Endodermal cell (in vitro differentiated cells): Measurements from ENCODE around the gene CENPP. TPM values are rescaled to one million over a fixed set of nuclear protein-coding genes. Genes with fewer than 3 reads are reported as not detected.

Source experiments
- DNase-seq: peaks from one replicate; pipeline ENCODE4 v3.0.0-alpha.2; 2017
- H3K27ac ChIP-seq: 2 replicates; pipeline ENCODE4 v1.5.1; 2013; ENCODE audit warnings: mild to moderate bottlenecking, low read depth, low read length, moderate library complexity
- H3K27me3 ChIP-seq: 2 replicates; pipeline ENCODE4 v1.6.1; 2013; ENCODE audit warnings: mild to moderate bottlenecking, low read length, moderate library complexity; ENCODE audit not compliant: insufficient read depth, control insufficient read depth, poor library complexity, severe bottlenecking
- H3K36me3 ChIP-seq: 2 replicates; pipeline ENCODE4 v1.7.0; 2013; ENCODE audit warnings: mild to moderate bottlenecking, low read length, moderate library complexity; ENCODE audit not compliant: control insufficient read depth, insufficient read depth
- H3K4me1 ChIP-seq: one replicate; pipeline ENCODE4 v1.7.0; 2013; ENCODE audit warnings: low read length; ENCODE audit not compliant: control insufficient read depth, insufficient read depth
- H3K4me3 ChIP-seq: 2 replicates; pipeline ENCODE4 v1.5.1; 2013; ENCODE audit warnings: mild to moderate bottlenecking, low read length, moderate library complexity
- H3K9ac ChIP-seq: 2 replicates; pipeline ENCODE4 v1.6.1; 2013; ENCODE audit warnings: mild to moderate bottlenecking, low read length, moderate library complexity; ENCODE audit not compliant: poor library complexity, severe bottlenecking; ENCODE audit errors: extremely low read depth
- H3K9me3 ChIP-seq: 2 replicates; pipeline ENCODE4 v1.6.1; 2013; ENCODE audit warnings: mild to moderate bottlenecking, low read length, moderate library complexity; ENCODE audit not compliant: control insufficient read depth
- H3K27ac Mint-ChIP-seq: 2 replicates; pipeline ENCODE4 v1.8.0; 2020; ENCODE audit warnings: mixed read lengths
- H3K27me3 Mint-ChIP-seq: 2 replicates; pipeline ENCODE4 v1.8.0; 2021; ENCODE audit warnings: mild to moderate bottlenecking, mixed read lengths; ENCODE audit not compliant: insufficient read depth
- H3K36me3 Mint-ChIP-seq: 2 replicates; pipeline ENCODE4 v1.8.0; 2020; ENCODE audit warnings: low read depth, mixed read lengths
- H3K4me1 Mint-ChIP-seq: 2 replicates; pipeline ENCODE4 v1.8.0; 2020; ENCODE audit warnings: mixed read lengths
- H3K4me3 Mint-ChIP-seq: 2 replicates; pipeline ENCODE4 v1.8.0; 2020; ENCODE audit warnings: mild to moderate bottlenecking, moderate library complexity, mixed read lengths
- H3K9me3 Mint-ChIP-seq: 2 replicates; pipeline ENCODE4 v1.8.0; 2020; ENCODE audit warnings: mild to moderate bottlenecking, mixed read lengths
- WGBS, 2 experiments: methylation state at CpG; one replicate each; pipeline versions ENCODE4 v1.1.5 to v1.1.7; 2013; ENCODE audit warnings: missing lambda C conversion rate in 2 of 2, mixed read lengths in 1 of 2; ENCODE audit not compliant: insufficient coverage in 1 of 2, insufficient read length in 1 of 2; 5-methylcytosine and 5-hydroxymethylcytosine counted together
- total RNA-seq, 2 donors: library from RNA; stranded (reverse); fragmentation: NEBNext Ultra II Directional in 1 of 2; extraction: Animal tissue kit (Norgen Biotek cat#: 25700) in 1 of 2; gene quantifications; 2 replicates in 1 of 2; 3 replicates in 1 of 2; pipeline ENCODE4 v1.2.1, GENCODE V29; 2021
- TF ChIP-seq, protein P1 (sequence below): fragments of 200-600 bp; sonication (generic); conservative IDR thresholded peaks from 2 replicates; pipeline ENCODE4 v1.5.0; 2021; ENCODE audit warnings: antibody characterized with exemption, mild to moderate bottlenecking

The CENPP gene
- total RNA-seq, 2 donors from 2014 or later: 8.2 to 9.2 TPM

- H3K4me3 ChIP-seq: no peak overlapping the region
- H3K36me3 ChIP-seq: no peaks in the 10 kb centered on the region
- H3K9me3 ChIP-seq: no peaks in the 10 kb centered on the region
- Mint-ChIP-seq H3K9me3 (no peaks in the 10 kb centered on the region), H3K4me3 (no peak overlapping the region), H3K27me3 (no peaks in the 10 kb centered on the region), H3K4me1 (no peaks in the 10 kb centered on the region), H3K27ac (no peak overlapping the region), H3K36me3 (no peaks in the 10 kb centered on the region)
- H3K9ac ChIP-seq: no peak overlapping the region
- TF ChIP-seq, protein P1, sequence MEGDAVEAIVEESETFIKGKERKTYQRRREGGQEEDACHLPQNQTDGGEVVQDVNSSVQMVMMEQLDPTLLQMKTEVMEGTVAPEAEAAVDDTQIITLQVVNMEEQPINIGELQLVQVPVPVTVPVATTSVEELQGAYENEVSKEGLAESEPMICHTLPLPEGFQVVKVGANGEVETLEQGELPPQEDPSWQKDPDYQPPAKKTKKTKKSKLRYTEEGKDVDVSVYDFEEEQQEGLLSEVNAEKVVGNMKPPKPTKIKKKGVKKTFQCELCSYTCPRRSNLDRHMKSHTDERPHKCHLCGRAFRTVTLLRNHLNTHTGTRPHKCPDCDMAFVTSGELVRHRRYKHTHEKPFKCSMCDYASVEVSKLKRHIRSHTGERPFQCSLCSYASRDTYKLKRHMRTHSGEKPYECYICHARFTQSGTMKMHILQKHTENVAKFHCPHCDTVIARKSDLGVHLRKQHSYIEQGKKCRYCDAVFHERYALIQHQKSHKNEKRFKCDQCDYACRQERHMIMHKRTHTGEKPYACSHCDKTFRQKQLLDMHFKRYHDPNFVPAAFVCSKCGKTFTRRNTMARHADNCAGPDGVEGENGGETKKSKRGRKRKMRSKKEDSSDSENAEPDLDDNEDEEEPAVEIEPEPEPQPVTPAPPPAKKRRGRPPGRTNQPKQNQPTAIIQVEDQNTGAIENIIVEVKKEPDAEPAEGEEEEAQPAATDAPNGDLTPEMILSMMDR: no peak
- no peaks in the 10 kb centered on the region for H3K27me3 ChIP-seq
- 86% methylated on average over 1 of the region's 1 CpG; no CpG with 5 or more reads in 1 of the 2 experiments for WGBS, 2 experiments
- H3K4me1 ChIP-seq: no peaks in the 10 kb centered on the region
- H3K27ac ChIP-seq: no peak overlapping the region
- DNase-seq: no peak
Observed at GRCh38 chr9:92595930-92596329, 270.2 kb downstream of the CENPP start.

DNA sequence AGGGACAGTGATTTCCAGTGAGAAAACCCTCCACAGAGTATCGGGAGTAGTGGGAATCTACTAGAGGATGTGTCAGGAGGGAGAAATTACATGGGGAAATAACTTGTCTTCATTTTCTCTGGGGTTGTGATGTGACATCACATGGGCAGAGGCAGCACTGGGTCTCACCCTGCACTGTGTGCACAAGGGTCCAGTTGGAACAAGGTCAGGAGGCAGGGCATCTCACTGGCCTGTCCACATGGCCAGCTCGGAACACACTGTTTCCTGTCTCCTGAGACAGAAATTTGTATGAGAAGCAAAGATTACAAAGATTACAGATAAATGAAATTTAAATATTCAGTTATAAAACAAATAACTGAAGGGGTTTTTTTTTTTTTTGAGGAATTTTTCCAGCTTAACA, 272.6 kb downstream of the CENPP start:
- 88% methylated on average over 2 of the region's 2 CpGs; no CpG with 5 or more reads in 1 of the 2 experiments for WGBS, 2 experiments
- Mint-ChIP-seq H3K9me3 (peaks cover 3% of the 10 kb centered on the region), H3K27me3 (no peaks in the 10 kb centered on the region), H3K4me3 (no peak overlapping the region), H3K4me1 (no peaks in the 10 kb centered on the region), H3K27ac (no peak overlapping the region), H3K36me3 (no peaks in the 10 kb centered on the region)
- no peak overlapping the region for H3K4me3 ChIP-seq
- no peak overlapping the region for H3K27ac ChIP-seq
- DNase-seq: no peak
- no peaks in the 10 kb centered on the region for H3K4me1 ChIP-seq
- H3K36me3 ChIP-seq: no peaks in the 10 kb centered on the region
- TF ChIP-seq, protein P1: no peak
- no peak overlapping the region for H3K9ac ChIP-seq
- no peaks in the 10 kb centered on the region for H3K27me3 ChIP-seq
- no peaks in the 10 kb centered on the region for H3K9me3 ChIP-seq

DNA sequence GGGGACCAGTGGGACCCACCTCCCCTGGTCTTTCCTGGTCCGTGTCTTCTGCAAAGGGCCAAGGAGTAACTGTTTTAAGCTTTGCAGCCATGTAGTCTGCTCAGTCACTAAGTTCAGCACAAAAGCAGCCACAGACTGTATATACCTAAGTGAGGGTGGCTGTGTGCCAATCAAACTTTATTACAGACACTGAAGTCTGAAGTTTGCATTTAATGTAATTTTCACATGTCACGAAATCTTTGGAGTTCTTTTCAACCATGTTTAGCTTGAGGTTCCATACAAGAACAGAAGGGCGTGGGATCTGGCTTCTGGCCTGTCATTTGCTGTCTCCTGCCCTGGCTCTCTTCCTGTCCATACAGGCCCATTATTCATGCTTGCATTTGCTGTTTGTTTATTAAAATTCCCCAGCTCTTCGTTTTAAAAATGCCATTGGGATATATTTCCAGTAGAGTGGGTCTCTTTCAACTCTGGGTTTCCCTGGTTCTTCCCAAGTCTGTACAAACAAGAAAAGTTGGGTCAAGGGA, 274.2 kb downstream of the CENPP start:
- no peak for DNase-seq
- Mint-ChIP-seq H3K27me3 (no peaks in the 10 kb centered on the region), H3K4me1 (no peaks in the 10 kb centered on the region), H3K27ac (peak overlapping the region; percentile 48), H3K4me3 (no peak overlapping the region), H3K9me3 (peaks cover 18% of the 10 kb centered on the region), H3K36me3 (no peaks in the 10 kb centered on the region)
- no peak overlapping the region for H3K27ac ChIP-seq
- WGBS, 2 experiments: 79 to 92% methylated on average over 3 to 4 of the region's 4 CpGs
- H3K4me1 ChIP-seq: no peaks in the 10 kb centered on the region
- H3K9me3 ChIP-seq: peaks cover 12% of the 10 kb centered on the region
- no peak overlapping the region for H3K9ac ChIP-seq
- H3K4me3 ChIP-seq: no peak overlapping the region
- TF ChIP-seq, protein P1: no peak
- H3K27me3 ChIP-seq: no peaks in the 10 kb centered on the region
- H3K36me3 ChIP-seq: no peaks in the 10 kb centered on the region
